Peyer's patch (tissue), 4 donors: ENCODE measurements around the gene LHB.

ENCODE experiments used
- POLR2A ChIP-seq, 2 donors: fragments of 450-650 bp; IDR thresholded peaks; one replicate each; pipeline ENCODE4 v1.5.1; 2017; ENCODE audit warnings: antibody characterized with exemption in 2 of 2, mild to moderate bottlenecking in 2 of 2, moderate library complexity in 2 of 2
- TF ChIP-seq, protein P1 (sequence below), 6 experiments: fragments of 450-650 bp in 4 of 6; fragments of 200-600 bp in 2 of 6; sonication (generic) in 1 of 6; IDR thresholded peaks; one replicate each; pipeline ENCODE4 v1.5.1; 2017 to 2019; ENCODE audit warnings: antibody characterized with exemption in 6 of 6, mild to moderate bottlenecking in 3 of 6, moderate library complexity in 1 of 6

DNA sequence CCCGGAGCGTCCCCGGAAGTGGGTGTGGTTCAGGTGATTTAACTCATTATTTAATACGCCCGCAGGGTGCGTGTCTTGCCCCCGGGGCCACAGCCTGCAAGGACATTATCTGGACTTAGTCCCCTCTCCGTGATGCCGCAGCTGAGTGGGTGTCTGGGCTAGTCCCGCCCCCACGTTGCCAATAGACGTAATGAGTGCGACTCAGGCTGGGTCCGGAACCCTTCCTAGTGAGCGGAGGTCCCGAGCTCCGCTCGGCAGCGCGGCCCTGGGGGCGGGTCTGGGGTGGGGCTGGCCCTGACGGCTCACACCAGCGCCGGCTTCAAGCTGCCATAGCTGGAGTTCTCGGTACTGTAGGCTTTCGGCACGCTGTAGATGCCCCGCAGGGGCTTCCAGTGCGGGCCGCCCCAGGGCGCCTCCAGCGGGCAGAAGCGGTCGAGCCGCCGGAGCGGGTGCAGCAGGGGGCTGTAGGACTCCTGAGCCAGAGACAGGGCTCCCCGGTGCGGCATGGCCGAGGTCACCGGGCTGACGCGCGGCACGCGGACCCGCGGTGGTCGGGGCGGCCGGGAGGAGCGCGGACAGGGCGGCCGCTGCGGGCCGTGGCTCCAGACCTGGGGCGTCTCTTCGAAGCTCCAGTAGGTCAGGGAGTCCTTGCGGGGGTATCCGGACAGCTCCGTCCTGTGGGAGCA lies 918 bp upstream of the LHB start:
- TF ChIP-seq, protein P1, sequence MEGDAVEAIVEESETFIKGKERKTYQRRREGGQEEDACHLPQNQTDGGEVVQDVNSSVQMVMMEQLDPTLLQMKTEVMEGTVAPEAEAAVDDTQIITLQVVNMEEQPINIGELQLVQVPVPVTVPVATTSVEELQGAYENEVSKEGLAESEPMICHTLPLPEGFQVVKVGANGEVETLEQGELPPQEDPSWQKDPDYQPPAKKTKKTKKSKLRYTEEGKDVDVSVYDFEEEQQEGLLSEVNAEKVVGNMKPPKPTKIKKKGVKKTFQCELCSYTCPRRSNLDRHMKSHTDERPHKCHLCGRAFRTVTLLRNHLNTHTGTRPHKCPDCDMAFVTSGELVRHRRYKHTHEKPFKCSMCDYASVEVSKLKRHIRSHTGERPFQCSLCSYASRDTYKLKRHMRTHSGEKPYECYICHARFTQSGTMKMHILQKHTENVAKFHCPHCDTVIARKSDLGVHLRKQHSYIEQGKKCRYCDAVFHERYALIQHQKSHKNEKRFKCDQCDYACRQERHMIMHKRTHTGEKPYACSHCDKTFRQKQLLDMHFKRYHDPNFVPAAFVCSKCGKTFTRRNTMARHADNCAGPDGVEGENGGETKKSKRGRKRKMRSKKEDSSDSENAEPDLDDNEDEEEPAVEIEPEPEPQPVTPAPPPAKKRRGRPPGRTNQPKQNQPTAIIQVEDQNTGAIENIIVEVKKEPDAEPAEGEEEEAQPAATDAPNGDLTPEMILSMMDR (IDR thresholded peaks at IDR 0.05) = peak; percentile 36 to 55 (median 46)
- peak in 1 of 2 donors; percentile 55 for TF ChIP-seq POLR2A (IDR thresholded peaks at IDR 0.05)
